NCI-H82 treated with DMSO at 0.1 percent for 48 hours (cell line): ENCODE data around the gene FAM210B.
"Not testable (repeated sequence)": the region's sequence is repeated elsewhere in the genome, so short reads cannot be mapped to it uniquely, and the experiment has no call there.

ENCODE experiments used
- DNase-seq: peaks from one replicate; lab custom pipeline; 2025; ENCODE audit not compliant: unreplicated experiment; lab: John Stamatoyannopoulos, UW

FAM210B gene, protein sequence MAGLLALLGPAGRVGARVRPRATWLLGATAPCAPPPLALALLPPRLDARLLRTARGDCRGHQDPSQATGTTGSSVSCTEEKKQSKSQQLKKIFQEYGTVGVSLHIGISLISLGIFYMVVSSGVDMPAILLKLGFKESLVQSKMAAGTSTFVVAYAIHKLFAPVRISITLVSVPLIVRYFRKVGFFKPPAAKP

DNA sequence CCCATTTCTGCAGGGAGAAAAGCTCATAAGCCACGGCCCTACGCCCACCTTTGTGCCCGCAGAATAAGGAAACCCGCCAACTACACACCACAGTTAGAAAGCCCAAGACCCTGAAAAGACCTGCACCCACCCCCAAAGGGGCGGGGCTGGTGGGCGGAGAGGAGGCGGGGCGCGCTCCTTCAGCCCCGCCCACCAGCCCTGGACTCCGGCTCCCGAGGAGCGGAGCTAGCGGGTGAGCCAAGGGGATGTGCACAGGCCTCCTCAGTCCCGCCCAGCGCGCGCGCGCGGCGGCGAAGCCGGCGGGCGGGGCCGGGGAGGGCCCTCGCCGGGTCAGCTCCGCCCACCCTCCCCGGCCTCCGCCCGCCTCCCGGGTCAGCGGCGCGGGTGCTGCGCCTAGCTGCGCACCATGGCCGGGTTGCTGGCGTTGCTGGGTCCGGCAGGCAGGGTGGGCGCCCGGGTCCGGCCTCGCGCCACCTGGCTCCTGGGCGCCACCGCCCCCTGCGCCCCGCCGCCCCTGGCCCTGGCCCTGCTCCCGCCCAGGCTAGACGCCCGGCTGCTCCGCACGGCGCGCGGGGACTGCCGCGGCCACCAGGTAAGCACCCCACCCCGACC is at the start of gene FAM210B:
FAM210B (plus strand) TSS at position 375 of the 612 bp plus-strand sequence; CDS start at position 407, 32 bp downstream.
- DNase-seq: peak; percentile 79

GRCh38 chr20:56316051-56316450 is 42.7 kb upstream of the FAM210B start:
- no peak for DNase-seq

DNA sequence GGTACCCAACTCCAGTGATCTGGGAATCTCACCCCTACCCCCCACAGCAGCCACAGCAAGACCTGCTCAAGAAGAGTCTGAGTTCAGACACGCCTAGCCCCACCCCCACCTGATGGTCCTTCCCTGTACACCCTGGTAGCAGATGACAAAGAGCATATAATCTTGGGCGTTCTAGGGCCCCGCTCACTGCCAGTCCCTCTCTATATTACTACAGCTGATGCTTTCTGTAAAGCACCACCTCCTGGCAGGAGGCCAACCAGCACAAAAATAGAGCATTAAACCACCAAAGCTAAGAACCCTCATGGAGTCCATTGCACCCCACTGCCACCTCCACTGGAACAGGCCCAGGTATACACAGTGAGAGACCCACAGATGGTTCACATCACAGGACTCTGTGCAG is 42.3 kb upstream of the FAM210B start:
- DNase-seq: no peak

DNA sequence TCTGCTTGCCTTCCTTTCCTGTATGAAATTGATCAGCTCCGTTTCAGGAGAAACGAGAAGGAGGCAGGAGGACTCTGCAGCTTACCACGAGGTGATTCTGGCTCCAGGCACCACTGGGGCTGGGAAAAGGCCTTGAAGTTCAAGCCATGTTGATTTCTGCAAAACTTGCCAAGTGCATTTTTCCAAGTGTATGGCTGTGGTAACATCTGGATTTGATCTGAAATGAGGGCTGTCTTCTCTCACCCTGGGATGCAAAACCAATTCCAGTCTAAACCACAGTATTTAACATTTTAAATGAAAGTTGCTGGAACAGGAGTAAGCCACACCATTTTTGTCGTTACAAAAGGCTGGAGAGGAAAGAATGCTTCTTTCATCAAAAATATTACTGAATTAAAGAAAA is 36.1 kb upstream of the FAM210B start:
- DNase-seq: no peak

DNA sequence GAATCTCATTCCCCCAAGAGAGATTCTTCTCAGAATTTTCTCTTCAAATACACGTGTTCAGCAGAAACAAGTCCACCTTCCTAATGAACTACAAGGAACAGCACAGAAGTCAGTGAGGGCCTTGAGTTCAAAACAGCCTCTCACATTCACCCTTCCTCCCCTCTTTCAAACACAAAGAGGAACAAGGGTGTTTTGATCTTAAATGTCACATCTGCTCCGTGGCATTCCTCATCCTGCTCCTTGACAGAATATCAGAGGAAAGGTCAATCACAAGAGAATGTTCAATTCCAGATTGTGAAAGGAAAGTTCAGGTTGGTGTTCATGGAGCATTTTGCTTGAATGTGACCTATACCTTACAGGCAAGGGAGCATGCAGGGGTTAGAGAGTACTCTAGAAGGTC is 35.6 kb upstream of the FAM210B start:
- DNase-seq: no peak

- DNase-seq: no peak
These were observed 35.1 kb upstream of the FAM210B start for GRCh38 chr20:56323656-56324055.

DNA sequence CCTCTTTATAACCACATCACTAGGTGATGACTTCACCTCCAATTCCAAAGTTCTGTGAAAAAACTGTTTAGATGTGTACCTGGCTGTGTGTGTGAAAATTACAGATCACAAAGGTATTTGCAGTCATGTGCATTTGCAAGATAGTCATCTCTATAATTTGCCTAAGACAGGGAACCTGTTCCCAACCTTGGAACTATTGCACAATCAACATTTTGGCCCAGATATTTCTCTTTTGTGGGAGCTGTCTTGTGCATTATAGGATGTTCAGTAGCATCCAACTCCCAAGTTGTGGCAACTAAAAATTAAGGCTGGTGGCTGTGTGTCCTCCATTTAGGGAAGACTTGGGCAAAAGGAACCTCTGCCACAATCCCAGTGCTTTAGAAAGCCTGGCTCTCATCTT is 34.0 kb upstream of the FAM210B start:
- DNase-seq: no peak

DNA sequence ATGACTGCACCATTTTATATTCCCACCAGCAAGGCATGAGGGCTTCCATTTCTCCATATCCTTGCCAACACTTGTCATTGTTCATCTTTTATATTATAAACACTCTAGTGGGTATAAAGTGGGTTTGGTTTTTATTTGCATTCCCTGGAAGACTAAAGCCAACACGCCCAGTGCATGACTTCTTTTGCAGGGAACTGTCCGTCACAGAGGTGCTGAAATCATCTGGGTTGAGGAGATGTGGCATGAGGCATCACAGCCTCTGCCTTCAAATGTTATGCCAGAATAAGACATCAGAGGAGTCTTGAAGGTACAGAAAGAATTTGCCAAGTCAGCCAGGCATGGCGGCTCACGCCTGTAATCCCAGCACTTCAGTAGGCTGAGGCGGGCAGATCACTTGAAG is 29.9 kb upstream of the FAM210B start:
- DNase-seq: no peak

- not testable (repeated sequence) for DNase-seq
These were observed 22.1 kb upstream of the FAM210B start for GRCh38 chr20:56336709-56337108.

- no peak for DNase-seq
These were observed 16.0 kb upstream of the FAM210B start for GRCh38 chr20:56342783-56343182.

- DNase-seq: no peak
These were observed 14.9 kb upstream of the FAM210B start for GRCh38 chr20:56343861-56344381.

GRCh38 chr20:56345911-56346310 is 12.9 kb upstream of the FAM210B start:
- DNase-seq: no peak

DNA sequence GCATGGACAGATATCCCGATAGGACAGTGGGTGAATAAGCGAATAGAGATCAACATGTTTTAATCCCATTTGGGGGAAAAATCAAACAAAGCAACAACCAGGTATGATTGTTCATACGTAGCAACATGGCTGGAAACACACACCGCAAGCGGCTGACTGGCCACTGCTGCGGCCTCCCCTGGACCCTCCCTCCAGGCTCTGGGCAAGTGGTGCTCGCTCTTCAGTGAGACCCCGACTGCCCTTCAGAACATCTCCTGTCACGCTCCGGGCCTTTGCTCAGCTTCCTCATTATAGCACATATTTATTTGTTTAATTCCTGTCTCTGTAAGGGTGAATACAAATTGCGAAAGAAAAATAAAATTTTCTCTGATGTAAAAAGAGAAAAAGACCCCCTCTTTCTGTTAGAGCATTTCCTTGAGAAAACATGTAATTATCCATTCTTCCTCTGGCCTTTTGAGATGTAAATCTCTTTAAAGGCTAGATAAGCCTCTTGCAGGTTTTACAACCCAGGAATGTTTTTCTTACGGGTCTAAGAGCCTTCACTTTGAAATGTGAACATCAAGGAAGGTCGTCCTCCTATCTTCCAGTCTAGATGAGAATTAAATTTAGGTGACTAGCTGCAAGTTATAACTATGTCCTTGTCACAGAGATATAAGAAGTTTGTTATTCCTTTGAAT is 11.0 kb upstream of the FAM210B start:
- no peak for DNase-seq

DNA sequence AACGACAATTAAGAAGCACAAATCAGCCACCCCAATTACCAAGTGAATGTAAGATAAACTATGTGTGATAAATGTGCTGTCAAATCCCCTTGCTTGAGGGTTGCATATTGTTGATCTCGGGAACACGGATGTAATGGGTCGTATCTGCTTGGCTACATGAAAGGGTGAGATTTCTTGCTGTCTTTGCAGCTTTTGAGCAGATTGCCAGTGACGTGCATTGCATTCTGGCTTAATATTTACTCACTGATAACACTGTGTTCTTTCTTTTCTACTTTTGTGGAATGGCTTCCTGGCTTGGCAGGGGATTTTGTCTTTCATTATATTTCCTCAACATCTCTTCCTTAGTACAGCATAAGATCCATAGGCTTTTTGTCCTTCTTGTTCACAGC is 10.5 kb upstream of the FAM210B start:
- DNase-seq: no peak

GRCh38 chr20:56348746-56349145 is 10.0 kb upstream of the FAM210B start:
- DNase-seq: no peak

DNA sequence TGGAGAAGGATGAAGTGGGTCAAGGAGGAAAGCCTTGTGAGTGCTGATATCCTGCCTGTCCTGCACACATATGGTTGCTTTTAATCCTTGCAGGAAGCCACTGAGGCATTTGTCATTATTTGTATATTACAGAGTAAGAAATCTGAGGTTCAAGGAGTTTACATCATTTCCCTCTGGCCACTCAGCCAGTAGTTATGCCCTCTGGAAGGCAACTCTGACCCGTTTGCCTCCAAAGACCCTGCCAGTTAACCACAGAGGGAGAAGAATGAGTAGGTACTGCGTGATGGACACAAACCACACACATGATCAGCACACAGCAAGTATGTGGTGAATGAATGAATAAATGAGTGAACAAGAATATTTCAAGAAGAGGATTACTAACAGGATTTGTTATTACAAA is 7.9 kb upstream of the FAM210B start:
- no peak for DNase-seq

GRCh38 chr20:56352345-56353055 is 6.3 kb upstream of the FAM210B start:
- no peak for DNase-seq

GRCh38 chr20:56353356-56353755 is 5.4 kb upstream of the FAM210B start:
- no peak for DNase-seq

DNA sequence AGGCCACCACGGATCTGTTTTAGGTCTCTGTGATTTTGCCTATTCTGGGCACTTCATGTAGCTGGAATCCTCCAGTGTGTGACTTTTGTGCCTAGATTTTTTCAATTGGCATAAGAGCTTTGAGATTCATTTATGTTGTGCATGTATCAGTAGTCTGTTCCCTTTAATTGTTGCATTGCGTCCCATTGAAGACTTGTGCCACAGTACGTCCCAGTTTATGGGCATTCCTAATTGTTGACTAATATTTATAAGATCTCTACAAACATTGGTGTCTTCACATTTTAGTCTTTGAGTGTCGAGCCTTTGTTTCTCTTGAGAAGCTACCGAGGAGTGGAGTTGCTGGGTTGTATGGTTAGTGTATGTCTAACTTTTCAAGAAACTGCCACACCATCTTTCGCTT is 704 bp upstream of the FAM210B start:
- DNase-seq: no peak

- DNase-seq: no peak
These were observed 698 bp downstream of the FAM210B start for GRCh38 chr20:56359212-56360132.
